Gastrocnemius medialis (tissue), 4 donors: ENCODE data around the gene TRIM25. TPM values are rescaled to one million over a fixed set of nuclear protein-coding genes. Genes with fewer than 3 reads are reported as not detected.

ENCODE experiments used
- ATAC-seq, 2 donors: fragments of 150-250 bp; one replicate each; pipeline ENCODE4 v1.9.1; 2016
- DNase-seq, 2 donors: peaks; one replicate each; pipeline ENCODE4 v3.0.0-alpha.2; 2019
- H3K27ac ChIP-seq, 4 donors: fragments of 200-600 bp; sonication (generic); 1 replicate in 1 of 4; 2 replicates in 3 of 4; pipeline ENCODE4 v1.5.1; 2016 to 2018; ENCODE audit warnings: mild to moderate bottlenecking in 2 of 4, moderate library complexity in 1 of 4
- H3K27me3 ChIP-seq, 3 donors: fragments of 200-600 bp; sonication (generic) in 2 of 3; 1 replicate in 1 of 3; 2 replicates in 2 of 3; pipeline versions ENCODE4 v1.5.1 to v1.6.0; 2016 to 2019; ENCODE audit warnings: mild to moderate bottlenecking in 1 of 3, moderate library complexity in 1 of 3
- H3K36me3 ChIP-seq, 2 donors: fragments of 200-600 bp; sonication (generic) in 1 of 2; one replicate each; pipeline ENCODE4 v1.5.1; 2017 to 2018
- H3K4me1 ChIP-seq, 2 donors: fragments of 200-600 bp; sonication (generic) in 1 of 2; one replicate each; pipeline ENCODE4 v1.5.1; 2016 to 2017; ENCODE audit warnings: mild to moderate bottlenecking in 2 of 2
- H3K4me3 ChIP-seq, 4 donors: fragments of 200-600 bp; sonication (generic) in 3 of 4; 1 replicate in 1 of 4; 2 replicates in 3 of 4; pipeline ENCODE4 v1.5.1; 2016 to 2019; ENCODE audit warnings: mild to moderate bottlenecking in 2 of 4
- H3K9me3 ChIP-seq, 3 donors: fragments of 200-600 bp; sonication (generic) in 2 of 3; 1 replicate in 1 of 3; 2 replicates in 2 of 3; pipeline ENCODE4 v1.5.1; 2016 to 2019
- POLR2A ChIP-seq, 2 donors: fragments of 450-650 bp; IDR thresholded peaks; one replicate each; pipeline ENCODE4 v1.6.1; 2017; ENCODE audit warnings: antibody characterized with exemption in 2 of 2, mild to moderate bottlenecking in 2 of 2, moderate library complexity in 2 of 2
- in situ Hi-C, 4 donors: fragments of 200-750 bp; cut with MboI; loops; one replicate each; pipeline versions ENCODE4 v1.15.0 to v1.8.0; 2017; ENCODE audit warnings: low sequenced_read_pairs in 4 of 4
- intact Hi-C: fragments of 100-400 bp; cut with DNase I; formaldehyde crosslinking; loops from one replicate; pipeline ENCODE4 v1.15.1; 2023; ENCODE audit warnings: low total_unique reads
- total RNA-seq, 4 donors: library from RNA; depleted of rRNA; stranded (reverse); fragments of >200 nt; gene quantifications; one replicate each; pipeline versions ENCODE4 v1.1.0 to v1.2.3, GENCODE V29; 2016
- TF ChIP-seq, protein P1 (sequence below), 5 experiments: fragments of 450-650 bp in 3 of 5; fragments of 200-600 bp in 2 of 5; sonication (generic) in 2 of 5; IDR thresholded peaks in 4 of 5; conservative IDR thresholded peaks in 1 of 5; 1 replicate in 4 of 5; 2 replicates in 1 of 5; pipeline ENCODE4 v1.5.1; 2016 to 2019; ENCODE audit warnings: antibody characterized with exemption in 5 of 5, mild to moderate bottlenecking in 3 of 5, moderate library complexity in 3 of 5

Gene TRIM25
- total RNA-seq, 4 donors from 2014 or later = 8.5 to 18.2 (median 15.1) TPM

DNA sequence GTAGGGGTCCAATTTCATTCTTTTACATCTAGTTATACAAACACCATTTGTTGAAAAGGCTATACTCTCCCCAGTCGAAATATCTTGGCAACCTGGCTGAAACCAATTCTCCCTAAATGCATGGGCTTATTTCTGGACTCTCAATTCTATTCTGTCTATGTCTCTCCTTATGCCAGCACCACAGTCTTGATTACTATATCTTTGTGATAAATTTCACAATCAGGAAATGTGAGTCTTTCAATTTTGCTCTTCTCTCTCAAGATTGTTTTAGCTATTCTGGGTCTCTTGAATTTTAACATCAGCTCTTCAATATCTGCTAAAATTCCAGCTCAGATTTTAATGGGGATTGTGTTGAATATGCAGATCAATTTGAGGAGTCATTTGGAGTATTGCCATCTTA, 5.9 kb upstream of the TRIM25 start:
- in situ Hi-C loops (no loop called here), intact Hi-C loops (no loop called here)
- no peak for TF ChIP-seq POLR2A (IDR thresholded peaks at IDR 0.05)
- TF ChIP-seq, protein P1, sequence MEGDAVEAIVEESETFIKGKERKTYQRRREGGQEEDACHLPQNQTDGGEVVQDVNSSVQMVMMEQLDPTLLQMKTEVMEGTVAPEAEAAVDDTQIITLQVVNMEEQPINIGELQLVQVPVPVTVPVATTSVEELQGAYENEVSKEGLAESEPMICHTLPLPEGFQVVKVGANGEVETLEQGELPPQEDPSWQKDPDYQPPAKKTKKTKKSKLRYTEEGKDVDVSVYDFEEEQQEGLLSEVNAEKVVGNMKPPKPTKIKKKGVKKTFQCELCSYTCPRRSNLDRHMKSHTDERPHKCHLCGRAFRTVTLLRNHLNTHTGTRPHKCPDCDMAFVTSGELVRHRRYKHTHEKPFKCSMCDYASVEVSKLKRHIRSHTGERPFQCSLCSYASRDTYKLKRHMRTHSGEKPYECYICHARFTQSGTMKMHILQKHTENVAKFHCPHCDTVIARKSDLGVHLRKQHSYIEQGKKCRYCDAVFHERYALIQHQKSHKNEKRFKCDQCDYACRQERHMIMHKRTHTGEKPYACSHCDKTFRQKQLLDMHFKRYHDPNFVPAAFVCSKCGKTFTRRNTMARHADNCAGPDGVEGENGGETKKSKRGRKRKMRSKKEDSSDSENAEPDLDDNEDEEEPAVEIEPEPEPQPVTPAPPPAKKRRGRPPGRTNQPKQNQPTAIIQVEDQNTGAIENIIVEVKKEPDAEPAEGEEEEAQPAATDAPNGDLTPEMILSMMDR (IDR thresholded peaks at IDR 0.05 in 4 of 5, conservative IDR thresholded peaks at IDR 0.05 in 1 of 5) = no peak
- Histone ChIP-seq H3K4me3 (no peak overlapping the region), H3K4me1 (peaks cover 12 to 13% of the 10 kb centered on the region in 2 donors), H3K9me3 (no peaks in the 10 kb centered on the region), H3K27me3 (no peaks in the 10 kb centered on the region), H3K36me3 (no peaks in the 10 kb centered on the region), H3K27ac (no peak overlapping the region)
- no peak for ATAC-seq
- no peak for DNase-seq

DNA sequence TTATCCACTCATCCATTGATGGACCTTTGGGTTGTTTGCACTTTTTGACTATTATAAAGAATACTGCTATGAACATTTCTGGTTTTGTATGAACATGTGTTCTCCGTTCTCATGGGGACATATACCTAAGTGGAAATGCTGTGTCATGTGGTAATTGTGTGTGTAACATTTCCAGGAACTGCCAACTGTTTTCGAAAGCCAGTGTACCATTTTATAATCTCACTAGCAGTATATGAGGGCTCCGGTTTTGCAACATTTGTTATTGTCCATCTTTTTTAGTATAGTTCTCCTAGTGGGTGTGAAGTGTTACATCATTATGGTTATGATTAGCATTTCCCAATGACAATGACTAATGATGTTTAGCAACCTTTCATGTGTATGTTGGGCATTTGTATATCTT, 5.1 kb upstream of the TRIM25 start:
- H3K4me3 ChIP-seq = no peak overlapping the region
- H3K9me3 ChIP-seq = no peaks in the 10 kb centered on the region
- intact Hi-C loops = no loop called here
- no peaks in the 10 kb centered on the region for H3K36me3 ChIP-seq
- no peak for ATAC-seq
- DNase-seq = no peak
- no peak for TF ChIP-seq POLR2A (IDR thresholded peaks at IDR 0.05)
- TF ChIP-seq, protein P1 (IDR thresholded peaks at IDR 0.05 in 4 of 5, conservative IDR thresholded peaks at IDR 0.05 in 1 of 5) = no peak
- peak overlapping the region in 2 of 4 donors; percentile 11 to 17 for H3K27ac ChIP-seq
- no peaks in the 10 kb centered on the region for H3K27me3 ChIP-seq
- H3K4me1 ChIP-seq = peaks cover 13 to 16% of the 10 kb centered on the region in 2 donors
- in situ Hi-C loops = no loop called here

DNA sequence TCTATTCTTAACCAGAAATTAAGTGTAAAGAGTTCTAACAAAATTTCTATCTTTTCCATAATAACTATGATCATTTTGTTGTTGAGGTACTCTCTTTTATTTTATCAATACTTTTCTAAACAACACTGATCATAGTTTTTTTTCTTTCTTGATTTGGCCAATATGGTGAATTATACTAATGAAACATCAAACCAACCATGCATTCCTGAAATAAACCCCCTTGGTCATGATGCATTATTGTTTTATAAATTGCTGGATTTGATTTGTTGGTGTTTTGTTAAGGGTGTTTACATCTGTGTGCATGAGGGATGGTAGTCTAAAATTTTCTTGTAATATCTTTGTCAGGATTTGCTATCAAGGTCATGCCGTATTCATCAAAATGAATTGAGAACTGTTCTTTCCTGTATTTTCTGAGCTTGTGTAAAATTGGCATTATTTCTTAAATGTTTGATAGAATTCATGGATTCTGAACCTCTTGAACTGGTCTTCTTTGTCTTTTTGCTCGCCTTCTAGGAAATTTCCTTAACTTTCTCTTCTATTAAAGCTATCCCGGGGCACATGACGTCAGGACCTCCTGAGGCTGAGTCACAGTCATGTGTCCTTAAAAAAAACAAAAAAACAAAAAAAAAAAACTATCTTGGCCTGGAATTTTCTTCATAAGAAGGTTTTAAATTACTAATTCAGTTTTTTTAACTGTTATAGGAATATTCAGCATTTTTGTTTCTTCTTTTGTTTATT, 3.9 kb upstream of the TRIM25 start:
- H3K27ac ChIP-seq = peak overlapping the region in 1 of 4 donors; percentile 11
- intact Hi-C loops (no loop called here), in situ Hi-C loops (no loop called here)
- H3K36me3 ChIP-seq = no peaks in the 10 kb centered on the region
- no peaks in the 10 kb centered on the region for H3K9me3 ChIP-seq
- DNase-seq (no peak), ATAC-seq (no peak)
- no peak overlapping the region for H3K4me3 ChIP-seq
- H3K27me3 ChIP-seq = no peaks in the 10 kb centered on the region
- no peak for TF ChIP-seq POLR2A (IDR thresholded peaks at IDR 0.05)
- TF ChIP-seq, protein P1 (IDR thresholded peaks at IDR 0.05 in 4 of 5, conservative IDR thresholded peaks at IDR 0.05 in 1 of 5) = no peak
- H3K4me1 ChIP-seq = peaks cover 18 to 21% of the 10 kb centered on the region in 2 donors

DNA sequence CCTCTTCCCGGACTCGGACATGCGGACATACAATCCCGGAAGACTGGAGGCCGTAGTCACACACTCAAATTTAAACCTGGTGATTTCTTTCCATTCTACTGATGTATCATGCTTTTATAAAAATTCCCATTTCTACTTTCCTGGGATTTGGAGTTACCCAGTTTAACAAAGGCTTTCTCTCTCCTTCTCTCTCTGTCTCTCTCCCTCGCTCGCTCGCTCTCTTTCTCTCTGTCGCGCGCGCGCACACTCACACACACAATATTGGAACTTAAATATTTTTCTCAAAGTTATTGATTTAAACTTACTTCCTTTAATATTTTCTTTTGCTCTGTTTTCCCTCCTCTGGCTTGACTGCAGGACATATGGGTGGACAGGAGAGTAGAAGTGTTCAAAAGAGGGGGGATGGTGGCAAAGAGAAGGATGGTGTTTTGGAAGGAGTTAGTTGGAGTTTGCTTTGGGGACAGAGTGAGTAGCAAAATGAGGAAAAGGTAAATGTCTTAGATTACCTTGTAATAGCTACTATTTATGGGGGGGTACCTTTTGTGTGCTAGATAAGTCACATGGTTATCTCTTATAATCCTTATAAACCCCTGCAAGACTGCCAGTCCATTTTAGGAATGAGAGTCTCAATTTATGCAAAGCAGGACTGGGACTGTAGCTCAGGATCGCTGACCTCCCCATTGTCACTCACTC, 878 bp upstream of the TRIM25 start:
- Histone ChIP-seq H3K4me3 (peak overlapping the region; percentile 68 to 87 (median 74)), H3K27me3 (no peaks in the 10 kb centered on the region), H3K9me3 (no peaks in the 10 kb centered on the region), H3K4me1 (peaks cover 47% of the 10 kb centered on the region in 2 donors), H3K36me3 (no peaks in the 10 kb centered on the region), H3K27ac (peak overlapping the region; percentile 85 to 95 (median 87))
- TF ChIP-seq, protein P1 (IDR thresholded peaks at IDR 0.05 in 4 of 5, conservative IDR thresholded peaks at IDR 0.05 in 1 of 5) = no peak
- TF ChIP-seq POLR2A (IDR thresholded peaks at IDR 0.05) = no peak
- in situ Hi-C loops (no loop called here), intact Hi-C loops (loop anchor here (1.0 to 5.0 kb wide), 4 partner anchors 26 to 322 kb away; partner anchors contain the start of genes COIL, NOG and SCPEP1)
- ATAC-seq (peak in 1 of 2 donors; percentile 3), DNase-seq (no peak)
